ENCODE measurements around the gene FGF11. TPM values are rescaled to one million over a fixed set of nuclear protein-coding genes. Genes with fewer than 3 reads are reported as not detected.

FGF11 gene
- total RNA-seq (2014; rRNA removed; shearing (Covaris generic)) = 20.4 and 24.2 TPM in 2 replicates

- in situ Hi-C loops (cut with HindIII; ENCODE audit: low sequenced_read_pairs) = no loop called here
- no peak for DNase-seq (ENCODE audit: low spot score)
These were observed at the start of gene FGF11 for GRCh38 chr17:7439462-7440112. Gene FGF11, plus strand, starts transcription at chr17:7439512. Its CDS starts 109 bp downstream, at chr17:7439621.

DNA sequence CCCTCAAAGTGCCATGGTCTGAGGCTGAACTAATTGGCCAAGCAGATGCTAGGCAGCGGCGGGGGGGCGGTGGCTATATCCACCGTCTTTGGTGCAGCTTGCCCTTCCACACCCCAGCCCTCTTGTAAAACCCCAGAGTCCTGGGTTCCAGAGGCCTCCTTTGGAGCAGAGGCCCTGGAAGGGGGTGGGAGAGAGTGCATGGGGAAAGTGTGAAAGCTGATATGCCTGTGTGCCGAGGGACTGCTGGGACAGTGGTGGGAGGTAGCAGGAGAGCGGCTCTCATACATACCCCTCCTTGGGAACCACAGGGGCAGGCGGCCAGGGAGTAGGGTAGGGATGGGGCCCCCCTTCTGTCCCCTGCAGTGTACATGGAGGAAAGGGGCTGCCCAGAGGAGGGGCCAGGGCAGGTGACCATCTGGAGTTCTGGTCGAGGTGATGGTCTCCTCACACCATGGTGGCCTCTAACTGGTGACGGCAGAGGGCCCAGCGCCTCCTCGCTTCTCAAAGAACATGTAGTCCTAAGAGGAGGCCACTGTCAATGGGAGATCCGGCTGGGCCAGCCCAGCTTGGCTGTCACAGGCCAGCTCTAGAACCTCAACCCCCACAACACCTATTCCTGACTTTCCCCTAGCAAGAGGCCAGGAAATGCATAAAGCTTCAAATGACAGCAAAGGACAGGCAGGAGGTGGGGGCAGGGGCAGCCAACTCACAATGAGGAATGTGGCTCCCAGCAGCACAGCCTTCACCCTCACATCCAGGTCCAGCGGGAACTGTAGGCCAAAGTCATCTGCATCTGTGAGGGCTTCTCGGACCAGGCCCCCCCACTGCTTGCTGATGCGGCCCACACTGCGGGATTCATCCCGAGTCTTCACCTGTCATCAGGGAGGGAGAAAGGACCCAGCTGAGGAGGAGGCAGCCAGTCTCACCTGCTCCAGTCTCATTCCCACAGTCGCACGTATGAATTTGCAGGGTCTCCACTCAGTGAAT lies 49.1 kb upstream of the FGF11 start:
- in situ Hi-C loops (cut with HindIII; ENCODE audit: low sequenced_read_pairs) = loop anchor here (25.0 kb wide), 1 partner anchor 97 kb away; the partner anchor contains the start of genes POLR2A, SLC35G6 and ZBTB4
- DNase-seq (ENCODE audit: low spot score) = no peak

DNA sequence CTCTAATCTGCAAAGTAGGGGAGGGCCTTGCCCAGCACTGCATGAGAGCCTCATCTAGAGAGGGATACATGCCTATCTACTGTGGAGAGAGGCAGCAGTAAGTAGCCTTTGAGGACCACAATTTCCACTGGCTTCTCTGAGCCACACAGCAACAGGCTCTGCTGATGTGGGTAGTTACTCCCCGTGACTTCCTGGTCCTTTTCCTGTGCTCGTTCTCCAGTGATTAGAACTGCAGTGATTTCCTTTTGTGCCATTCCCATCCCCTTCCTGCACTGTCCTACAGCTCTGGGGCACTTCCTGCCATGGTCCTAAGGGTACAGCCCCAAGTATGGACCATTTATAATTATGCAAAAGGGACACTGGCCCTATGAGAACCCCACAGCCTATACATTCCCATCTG lies 48.0 kb upstream of the FGF11 start:
- in situ Hi-C loops (cut with HindIII; ENCODE audit: low sequenced_read_pairs) = loop anchor here (25.0 kb wide), 1 partner anchor 96 kb away; the partner anchor contains the start of genes POLR2A, SLC35G6 and ZBTB4
- DNase-seq (ENCODE audit: low spot score) = no peak

DNA sequence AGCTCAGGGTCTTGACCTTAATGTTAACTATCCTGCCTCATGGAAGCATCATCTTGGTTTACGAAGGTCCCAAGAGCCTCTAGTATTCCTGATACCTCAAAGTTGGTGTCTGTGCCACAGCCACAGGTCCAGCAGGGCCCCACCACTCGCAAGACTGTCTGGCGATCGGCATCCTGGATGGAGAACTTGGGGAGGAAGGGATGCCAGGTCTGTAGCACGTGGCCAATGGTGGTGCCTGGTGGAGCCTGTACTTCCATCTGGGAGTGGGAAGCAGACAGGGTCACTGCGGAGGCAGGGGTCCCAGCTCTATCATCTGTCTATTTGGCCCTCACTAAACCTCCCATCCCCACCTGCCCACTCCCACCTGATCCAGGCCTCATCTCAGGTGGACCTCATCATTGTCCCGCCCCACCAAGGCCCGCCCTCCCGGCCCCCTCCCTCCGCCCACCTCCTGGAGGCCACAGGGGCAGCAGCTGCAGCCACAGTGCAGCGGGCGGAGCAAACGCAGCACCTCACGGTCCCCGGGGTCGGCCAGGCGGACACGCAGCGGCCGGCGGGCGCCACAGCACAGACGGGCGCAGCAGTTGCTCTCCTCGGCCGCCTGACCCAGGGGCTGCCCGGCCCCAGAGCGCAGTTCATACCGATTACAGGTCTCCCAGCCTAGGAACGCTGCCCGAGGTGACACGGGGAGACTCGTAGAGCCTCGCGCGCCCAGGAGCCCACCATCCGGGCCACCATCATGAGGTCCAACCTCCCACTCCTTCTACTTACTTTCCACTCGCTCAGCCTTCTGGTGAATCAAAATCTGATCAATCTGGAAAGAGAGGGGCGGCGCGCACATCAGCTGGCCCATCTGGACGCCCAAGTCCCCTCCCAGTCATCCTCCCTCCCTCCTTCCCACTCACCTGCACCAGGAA lies 46.4 kb upstream of the FGF11 start:
- DNase-seq (ENCODE audit: low spot score) = no peak
- in situ Hi-C loops (cut with HindIII; ENCODE audit: low sequenced_read_pairs) = loop anchor here (25.0 kb wide), 1 partner anchor 94 kb away; the partner anchor contains the start of genes POLR2A, SLC35G6 and ZBTB4

GRCh38 chr17:7393613-7394451 lies 45.5 kb upstream of the FGF11 start:
- DNase-seq (ENCODE audit: low spot score) = no peak
- in situ Hi-C loops (cut with HindIII; ENCODE audit: low sequenced_read_pairs) = loop anchor here (25.0 kb wide), 1 partner anchor 93 kb away; the partner anchor contains the start of genes POLR2A, SLC35G6 and ZBTB4

GRCh38 chr17:7394452-7395191 lies 44.7 kb upstream of the FGF11 start, which contains the start of gene PLSCR3:
Gene PLSCR3, minus strand, starts transcription at chr17:7394525. Its CDS starts 415 bp downstream, at chr17:7394110.
- in situ Hi-C loops (cut with HindIII; ENCODE audit: low sequenced_read_pairs) = loop anchor here (25.0 kb wide), 1 partner anchor 93 kb away; the partner anchor contains the start of genes POLR2A, SLC35G6 and ZBTB4
- DNase-seq (ENCODE audit: low spot score) = peak; percentile 82

GRCh38 chr17:7396147-7396546 lies 43.2 kb upstream of the FGF11 start:
- no peak for DNase-seq (ENCODE audit: low spot score)
- in situ Hi-C loops (cut with HindIII; ENCODE audit: low sequenced_read_pairs) = loop anchor here (25.0 kb wide), 1 partner anchor 91 kb away; the partner anchor contains the start of genes POLR2A, SLC35G6 and ZBTB4

DNA sequence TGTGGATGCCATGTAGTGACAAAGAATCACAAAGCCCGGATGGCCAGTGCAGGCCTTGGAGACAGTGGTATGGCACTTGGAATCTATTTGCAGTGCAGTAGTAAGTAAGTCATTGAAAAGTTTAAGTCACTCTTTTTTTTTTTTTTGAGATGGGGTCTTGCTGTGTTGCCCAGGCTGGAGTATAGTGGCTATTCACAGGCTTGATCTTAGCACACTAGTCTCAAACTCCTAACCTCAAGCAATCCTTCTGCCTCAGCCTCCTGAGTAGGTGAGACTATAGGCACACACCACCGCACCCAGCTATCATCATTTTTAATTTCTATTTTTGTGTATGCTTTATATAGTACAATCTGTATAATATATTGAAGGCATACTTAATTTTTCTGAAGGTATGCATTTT lies 40.7 kb upstream of the FGF11 start:
- no peak for DNase-seq (ENCODE audit: low spot score)
- in situ Hi-C loops (cut with HindIII; ENCODE audit: low sequenced_read_pairs) = loop anchor here (25.0 kb wide), 1 partner anchor 89 kb away; the partner anchor contains the start of genes POLR2A, SLC35G6 and ZBTB4

DNA sequence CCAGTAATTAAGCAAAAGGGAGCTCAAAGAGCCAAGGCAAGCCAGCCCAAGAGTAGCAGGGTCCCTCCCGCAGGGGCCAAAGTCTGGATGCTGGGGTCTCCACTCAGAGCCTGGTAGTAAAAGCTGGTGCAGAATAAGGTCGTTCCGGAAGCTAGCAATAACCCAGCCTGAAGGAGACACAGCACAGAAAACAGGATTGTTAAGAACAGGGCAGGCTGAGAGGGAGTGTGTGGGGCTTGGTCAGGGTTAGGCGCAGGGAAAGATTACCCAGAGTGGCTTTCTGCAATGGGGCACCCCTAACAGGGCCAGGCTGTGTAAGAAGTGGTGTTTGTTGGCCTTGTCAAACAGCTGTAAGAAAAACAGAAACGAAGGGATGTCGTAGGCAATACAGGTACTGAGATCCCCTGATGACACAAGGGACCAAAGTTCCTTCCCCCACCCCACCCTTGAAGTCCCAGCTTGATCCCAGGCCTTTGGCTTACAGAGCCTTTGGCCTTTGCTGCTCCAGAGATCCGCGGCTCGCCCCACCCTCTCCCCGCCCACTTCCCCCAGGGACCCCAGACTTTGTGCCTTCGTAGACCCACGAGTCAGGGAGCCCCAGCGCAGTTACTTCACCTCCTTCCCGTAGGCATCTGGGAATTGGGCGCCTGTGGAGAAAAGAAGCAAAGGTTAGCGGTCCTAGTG lies 36.1 kb upstream of the FGF11 start:
- in situ Hi-C loops (cut with HindIII; ENCODE audit: low sequenced_read_pairs) = no loop called here
- no peak for DNase-seq (ENCODE audit: low spot score)

- in situ Hi-C loops (cut with HindIII; ENCODE audit: low sequenced_read_pairs) = no loop called here
- DNase-seq (ENCODE audit: low spot score) = no peak
These were observed 35.7 kb upstream of the FGF11 start for GRCh38 chr17:7403727-7403976.

GRCh38 chr17:7403977-7404736 lies 35.2 kb upstream of the FGF11 start, which contains the start of gene TMEM256:
Gene TMEM256, minus strand, starts transcription at chr17:7404097. Its CDS starts 13 bp downstream, at chr17:7404084.
- in situ Hi-C loops (cut with HindIII; ENCODE audit: low sequenced_read_pairs) = no loop called here
- DNase-seq (ENCODE audit: low spot score) = peak; percentile 100

DNA sequence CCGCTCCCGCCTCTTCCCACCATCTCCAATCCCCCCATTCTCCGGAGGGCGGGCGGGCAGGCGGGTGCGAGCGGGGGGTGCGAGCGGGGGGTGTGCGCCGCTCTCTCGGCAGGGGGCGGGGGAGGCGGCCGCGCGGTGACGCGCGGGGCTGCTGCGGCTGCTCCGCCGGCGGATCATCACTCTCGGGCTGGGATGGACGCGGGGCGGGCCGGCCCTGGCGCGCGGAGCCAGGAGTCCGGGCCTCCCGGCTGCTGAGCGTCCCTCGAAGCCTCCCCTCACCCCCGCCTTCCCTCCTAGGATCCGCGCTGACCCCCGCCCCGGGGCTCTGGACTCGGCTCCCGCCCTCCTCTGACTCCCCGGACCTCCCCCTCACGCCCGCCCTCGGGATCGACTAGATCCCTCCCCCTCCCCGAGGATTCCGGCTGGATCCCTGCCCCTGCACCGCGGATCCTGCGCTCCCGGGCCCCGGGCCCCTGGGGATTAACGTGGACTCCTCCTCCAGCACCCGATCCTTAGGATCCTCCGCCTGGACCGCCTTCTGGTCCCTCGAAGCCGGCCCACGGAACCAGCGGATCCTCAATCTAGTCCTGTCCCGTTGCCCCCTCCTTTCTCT lies 34.5 kb upstream of the FGF11 start:
- in situ Hi-C loops (cut with HindIII; ENCODE audit: low sequenced_read_pairs) = no loop called here
- peak; percentile 51 for DNase-seq (ENCODE audit: low spot score)

- in situ Hi-C loops (cut with HindIII; ENCODE audit: low sequenced_read_pairs) = no loop called here
- DNase-seq (ENCODE audit: low spot score) = peak; percentile 44
These were observed 33.7 kb upstream of the FGF11 start for GRCh38 chr17:7405350-7406234.

GRCh38 chr17:7406235-7406825 lies 33.0 kb upstream of the FGF11 start:
- in situ Hi-C loops (cut with HindIII; ENCODE audit: low sequenced_read_pairs) = no loop called here
- DNase-seq (ENCODE audit: low spot score) = peak; percentile 14
